Measurements from ENCODE around the gene CRIM1. TPM values are rescaled to one million over a fixed set of nuclear protein-coding genes. Genes with fewer than 3 reads are reported as not detected.

The CRIM1 gene
- total RNA-seq, 1 donor from 2014 or later, result 246 TPM

GRCh38 chr2:36534275-36534799 is 178.8 kb downstream of the CRIM1 start:
- H3K9me3 Mint-ChIP-seq (ENCODE audit: unreplicated experiment), result no peaks in the 10 kb centered on the region
- no peak for TF ChIP-seq CTCF (IDR thresholded peaks at IDR 0.05; ENCODE audit: unreplicated experiment)
- peaks cover 33% of the 10 kb centered on the region for H3K4me1 Mint-ChIP-seq (ENCODE audit: unreplicated experiment)
- H3K4me3 Mint-ChIP-seq (ENCODE audit: unreplicated experiment), result peak overlapping the region; percentile 65
- peaks cover 69% of the 10 kb centered on the region for H3K36me3 Mint-ChIP-seq (ENCODE audit: low read depth, unreplicated experiment)
- H3K27me3 Mint-ChIP-seq (ENCODE audit: unreplicated experiment), result peaks cover 30% of the 10 kb centered on the region
- no peak for DNase-seq (ENCODE audit: low spot score)
- H3K27ac Mint-ChIP-seq (ENCODE audit: unreplicated experiment), result peak overlapping the region; percentile 86

DNA sequence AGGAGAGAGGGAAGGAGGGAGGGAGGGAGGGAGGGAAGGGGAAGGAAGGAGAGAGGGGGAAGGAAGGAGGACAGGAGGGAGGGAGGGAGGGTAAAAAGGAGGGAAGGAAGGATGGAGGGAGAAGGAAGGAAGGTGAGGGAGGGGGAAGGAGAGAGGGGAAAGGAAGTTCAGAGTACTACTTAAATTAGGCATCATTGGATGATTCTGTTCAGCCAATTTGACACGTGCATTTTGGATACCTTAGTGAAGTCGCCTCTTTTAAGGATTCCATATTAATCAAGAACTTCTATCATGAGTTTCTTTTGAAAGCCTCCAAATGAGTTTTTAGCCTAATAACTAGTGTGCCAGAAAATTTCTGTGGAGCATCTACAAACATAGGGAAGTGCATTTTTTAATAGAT is 179.5 kb downstream of the CRIM1 start:
- TF ChIP-seq CTCF (IDR thresholded peaks at IDR 0.05; ENCODE audit: unreplicated experiment), result no peak
- Mint-ChIP-seq H3K27me3 (ENCODE audit: unreplicated experiment) (peaks cover 30% of the 10 kb centered on the region), H3K4me1 (ENCODE audit: unreplicated experiment) (peaks cover 33% of the 10 kb centered on the region), H3K4me3 (ENCODE audit: unreplicated experiment) (peak overlapping the region; percentile 65), H3K9me3 (ENCODE audit: unreplicated experiment) (no peaks in the 10 kb centered on the region), H3K27ac (ENCODE audit: unreplicated experiment) (peak overlapping the region; percentile 86), H3K36me3 (ENCODE audit: low read depth, unreplicated experiment) (peaks cover 65% of the 10 kb centered on the region)
- DNase-seq (ENCODE audit: low spot score), result no peak

DNA sequence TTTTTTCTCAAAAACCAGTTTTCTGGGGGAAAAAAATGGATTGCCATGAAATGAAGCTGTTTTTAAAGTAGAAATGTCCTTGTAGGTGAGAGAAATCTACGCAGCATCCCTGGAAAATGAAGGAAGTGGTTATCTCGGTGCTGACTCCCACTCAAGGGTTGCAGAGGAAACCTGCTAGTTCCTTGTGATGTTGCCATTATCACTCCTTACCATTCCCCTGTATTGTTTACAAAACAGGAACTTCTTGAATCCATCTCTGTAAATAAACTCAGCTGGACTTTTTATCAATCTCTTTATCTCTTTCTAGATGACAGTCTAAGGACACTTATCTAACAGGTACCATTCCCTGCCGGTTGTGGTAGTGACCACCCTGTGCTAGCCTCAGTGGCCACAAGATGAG is 181.2 kb downstream of the CRIM1 start:
- Mint-ChIP-seq H3K27me3 (ENCODE audit: unreplicated experiment) (peaks cover 33% of the 10 kb centered on the region), H3K4me1 (ENCODE audit: unreplicated experiment) (peaks cover 40% of the 10 kb centered on the region), H3K9me3 (ENCODE audit: unreplicated experiment) (no peaks in the 10 kb centered on the region), H3K36me3 (ENCODE audit: low read depth, unreplicated experiment) (peaks cover 49% of the 10 kb centered on the region), H3K4me3 (ENCODE audit: unreplicated experiment) (peak overlapping the region; percentile 72), H3K27ac (ENCODE audit: unreplicated experiment) (peak overlapping the region; percentile 94)
- TF ChIP-seq CTCF (IDR thresholded peaks at IDR 0.05; ENCODE audit: unreplicated experiment), result no peak
- no peak for DNase-seq (ENCODE audit: low spot score)

DNA sequence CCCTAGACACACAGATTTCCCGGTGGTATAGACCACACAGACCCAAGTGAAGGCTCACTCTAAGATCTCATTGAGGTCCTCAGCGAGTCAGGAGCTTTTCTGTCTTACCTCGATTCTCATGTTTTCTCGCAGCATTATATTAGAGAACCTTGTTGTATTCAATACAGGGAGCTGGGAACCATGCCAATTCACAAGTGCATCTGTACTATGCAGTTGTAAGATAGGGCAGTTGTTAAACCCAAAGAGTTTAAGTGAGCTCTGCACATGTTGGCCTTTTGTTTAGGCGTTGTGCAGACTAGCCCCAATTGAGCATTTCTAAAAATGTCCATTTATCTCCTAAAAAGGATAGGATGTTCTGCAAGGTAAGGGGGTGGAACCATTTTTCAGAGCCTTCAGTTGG is 182.8 kb downstream of the CRIM1 start:
- no peak for DNase-seq (ENCODE audit: low spot score)
- Mint-ChIP-seq H3K4me1 (ENCODE audit: unreplicated experiment) (peaks cover 44% of the 10 kb centered on the region), H3K27me3 (ENCODE audit: unreplicated experiment) (peaks cover 28% of the 10 kb centered on the region), H3K27ac (ENCODE audit: unreplicated experiment) (no peak overlapping the region), H3K9me3 (ENCODE audit: unreplicated experiment) (no peaks in the 10 kb centered on the region), H3K4me3 (ENCODE audit: unreplicated experiment) (peak overlapping the region; percentile 78), H3K36me3 (ENCODE audit: low read depth, unreplicated experiment) (peaks cover 34% of the 10 kb centered on the region)
- TF ChIP-seq CTCF (IDR thresholded peaks at IDR 0.05; ENCODE audit: unreplicated experiment), result no peak

- Mint-ChIP-seq H3K27ac (ENCODE audit: unreplicated experiment) (no peak overlapping the region), H3K27me3 (ENCODE audit: unreplicated experiment) (peaks cover 22% of the 10 kb centered on the region)
- no peak for DNase-seq (ENCODE audit: low spot score)
Measured at GRCh38 chr2:36539631-36540030, 184.1 kb downstream of the CRIM1 start.

More at GRCh38 chr2:36539631-36540030, 184.1 kb downstream of the CRIM1 start:
- H3K4me1 Mint-ChIP-seq (ENCODE audit: unreplicated experiment), result peaks cover 41% of the 10 kb centered on the region
- no peak for TF ChIP-seq CTCF (IDR thresholded peaks at IDR 0.05; ENCODE audit: unreplicated experiment)
- no peaks in the 10 kb centered on the region for H3K9me3 Mint-ChIP-seq (ENCODE audit: unreplicated experiment)
- H3K4me3 Mint-ChIP-seq (ENCODE audit: unreplicated experiment), result no peak overlapping the region
- peaks cover 39% of the 10 kb centered on the region for H3K36me3 Mint-ChIP-seq (ENCODE audit: low read depth, unreplicated experiment)
